ENCODE measurements around the gene CYB5R3. TPM values are rescaled to one million over a fixed set of nuclear protein-coding genes. Genes with fewer than 3 reads are reported as not detected.

The CYB5R3 gene
- total RNA-seq, 1 donor from 2014 or later, result 298 TPM

DNA sequence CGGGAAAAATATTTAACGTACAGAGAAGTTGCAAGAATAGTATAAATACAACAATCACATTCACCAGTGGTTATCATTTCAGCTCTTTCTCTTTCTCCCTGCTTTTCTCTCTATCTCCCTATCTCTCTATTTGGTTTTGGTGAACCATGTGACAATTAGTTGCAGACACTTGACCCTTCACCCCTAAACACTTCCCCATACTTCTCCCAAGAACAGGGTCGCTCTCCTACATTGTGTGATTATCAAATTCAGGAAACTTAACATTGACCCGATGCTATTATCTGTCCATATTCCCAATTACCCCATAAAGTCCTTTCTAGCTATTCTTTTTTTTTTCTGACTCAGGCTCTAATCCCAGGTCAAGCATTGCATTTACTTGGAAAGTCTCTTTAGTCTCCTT is 4.8 kb upstream of the CYB5R3 start:
- TF ChIP-seq, protein P1, sequence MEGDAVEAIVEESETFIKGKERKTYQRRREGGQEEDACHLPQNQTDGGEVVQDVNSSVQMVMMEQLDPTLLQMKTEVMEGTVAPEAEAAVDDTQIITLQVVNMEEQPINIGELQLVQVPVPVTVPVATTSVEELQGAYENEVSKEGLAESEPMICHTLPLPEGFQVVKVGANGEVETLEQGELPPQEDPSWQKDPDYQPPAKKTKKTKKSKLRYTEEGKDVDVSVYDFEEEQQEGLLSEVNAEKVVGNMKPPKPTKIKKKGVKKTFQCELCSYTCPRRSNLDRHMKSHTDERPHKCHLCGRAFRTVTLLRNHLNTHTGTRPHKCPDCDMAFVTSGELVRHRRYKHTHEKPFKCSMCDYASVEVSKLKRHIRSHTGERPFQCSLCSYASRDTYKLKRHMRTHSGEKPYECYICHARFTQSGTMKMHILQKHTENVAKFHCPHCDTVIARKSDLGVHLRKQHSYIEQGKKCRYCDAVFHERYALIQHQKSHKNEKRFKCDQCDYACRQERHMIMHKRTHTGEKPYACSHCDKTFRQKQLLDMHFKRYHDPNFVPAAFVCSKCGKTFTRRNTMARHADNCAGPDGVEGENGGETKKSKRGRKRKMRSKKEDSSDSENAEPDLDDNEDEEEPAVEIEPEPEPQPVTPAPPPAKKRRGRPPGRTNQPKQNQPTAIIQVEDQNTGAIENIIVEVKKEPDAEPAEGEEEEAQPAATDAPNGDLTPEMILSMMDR (IDR thresholded peaks at IDR 0.05; ENCODE audit: borderline replicate concordance), result no peak
- DNase-seq, result no peak
- Histone ChIP-seq H3K27me3 (ENCODE audit: low read depth) (no peaks in the 10 kb centered on the region), H3K4me1 (peaks cover 5% of the 10 kb centered on the region), H3K9me3 (replicated peaks) (no peaks in the 10 kb centered on the region), H3K36me3 (no peaks in the 10 kb centered on the region), H3K27ac (replicated peaks) (no peak overlapping the region), H3K4me3 (no peak overlapping the region)
- intact Hi-C loops (cut with micrococcal nuclease), result no loop called here

DNA sequence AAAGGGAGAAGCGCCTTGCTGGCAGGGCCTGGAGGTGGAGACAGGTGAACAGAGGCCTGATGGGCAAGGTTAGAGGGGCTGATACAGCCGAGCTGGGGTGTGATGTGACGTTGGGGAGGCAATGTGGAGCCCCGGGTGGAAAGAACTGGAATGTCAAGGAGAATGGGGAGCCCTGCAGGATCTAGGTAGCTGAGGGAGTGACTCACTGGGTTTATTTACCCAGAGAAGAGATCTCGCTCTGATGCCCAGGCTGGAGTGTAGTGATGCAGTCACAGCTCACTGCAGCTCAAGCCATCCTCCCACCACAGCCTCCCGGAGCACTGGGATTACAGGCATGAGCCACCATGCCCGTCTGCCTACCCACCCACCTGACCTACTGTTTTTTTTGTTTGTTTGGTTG is 1.9 kb upstream of the CYB5R3 start:
- Histone ChIP-seq H3K27me3 (ENCODE audit: low read depth) (no peaks in the 10 kb centered on the region), H3K36me3 (no peaks in the 10 kb centered on the region), H3K9me3 (replicated peaks) (no peaks in the 10 kb centered on the region), H3K27ac (replicated peaks) (no peak overlapping the region), H3K4me1 (peaks cover 33% of the 10 kb centered on the region), H3K4me3 (no peak overlapping the region)
- intact Hi-C loops (cut with micrococcal nuclease), result no loop called here
- TF ChIP-seq, protein P1 (IDR thresholded peaks at IDR 0.05; ENCODE audit: borderline replicate concordance), result no peak
- DNase-seq, result no peak

DNA sequence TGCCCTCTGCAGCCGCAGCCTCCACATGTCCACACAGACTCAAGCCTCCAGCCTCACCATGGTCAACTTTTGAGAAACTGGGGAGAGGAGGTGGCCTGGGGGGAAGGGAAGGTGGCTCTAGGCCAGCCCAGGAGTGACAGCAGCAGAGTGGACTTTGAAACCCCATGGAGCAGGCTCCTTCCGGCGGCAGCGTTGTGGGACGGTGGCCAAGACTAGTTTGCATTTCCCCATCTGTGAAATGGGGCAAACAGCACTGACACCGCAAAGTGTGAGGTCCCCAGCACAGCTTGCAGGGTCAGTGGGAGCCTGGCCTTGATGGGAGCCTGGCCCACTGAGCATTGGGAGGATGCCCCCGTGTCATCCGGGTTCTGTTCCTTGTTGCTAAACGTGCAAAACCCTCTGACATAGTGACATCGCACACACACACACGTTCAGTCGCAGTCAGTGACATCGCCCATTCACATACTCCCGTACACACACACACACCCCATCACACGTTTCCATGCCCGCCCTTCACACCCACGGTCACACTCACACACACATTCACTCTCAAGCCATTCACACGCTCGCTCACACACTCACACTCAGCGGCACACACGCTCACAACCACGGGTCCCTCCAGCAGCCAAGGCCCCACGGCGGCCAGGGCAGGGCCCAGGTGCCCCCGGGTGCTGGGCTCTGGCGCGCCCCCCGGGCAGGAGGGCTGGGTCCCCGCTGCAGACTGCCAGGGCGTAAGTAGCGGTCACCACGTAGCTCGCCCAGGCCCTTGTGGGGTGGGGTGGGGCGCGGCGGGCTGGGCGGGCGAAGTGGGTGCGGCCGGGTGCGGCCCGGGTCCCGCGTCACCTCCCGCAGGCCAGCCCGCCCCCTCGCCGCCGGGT is 585 bp downstream of the CYB5R3 start:
- DNase-seq, result peak; percentile 74
- H3K36me3 ChIP-seq, result no peaks in the 10 kb centered on the region
- peak overlapping the region; percentile 94 for H3K27ac ChIP-seq (replicated peaks)
- peak overlapping the region; percentile 78 for H3K4me3 ChIP-seq
- TF ChIP-seq, protein P1 (IDR thresholded peaks at IDR 0.05; ENCODE audit: borderline replicate concordance), result no peak
- H3K27me3 ChIP-seq (ENCODE audit: low read depth), result no peaks in the 10 kb centered on the region
- no peaks in the 10 kb centered on the region for H3K9me3 ChIP-seq (replicated peaks)
- peaks cover 59% of the 10 kb centered on the region for H3K4me1 ChIP-seq
- intact Hi-C loops (cut with micrococcal nuclease), result no loop called here

DNA sequence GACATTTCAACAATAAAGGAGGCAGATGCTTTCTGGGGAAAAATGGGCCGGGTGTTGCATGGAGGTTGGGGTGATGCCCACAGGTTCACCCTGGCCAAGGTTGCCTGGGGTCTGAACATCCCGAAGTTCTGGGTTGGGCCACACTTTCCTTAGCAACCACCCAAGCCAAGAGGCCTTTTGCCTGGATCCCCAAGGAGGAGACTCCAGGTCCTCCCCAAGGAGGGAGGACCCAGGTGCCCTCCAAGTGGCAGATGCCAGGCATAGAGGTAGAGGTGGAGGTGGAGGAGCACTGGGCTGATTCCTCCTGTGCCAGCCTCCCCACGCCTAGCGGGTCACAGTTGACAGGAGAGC is 1.2 kb downstream of the CYB5R3 start:
- H3K27me3 ChIP-seq (ENCODE audit: low read depth), result no peaks in the 10 kb centered on the region
- H3K4me3 ChIP-seq, result peak overlapping the region; percentile 78
- no peak for DNase-seq
- H3K27ac ChIP-seq (replicated peaks), result peak overlapping the region; percentile 94
- no peaks in the 10 kb centered on the region for H3K9me3 ChIP-seq (replicated peaks)
- H3K4me1 ChIP-seq, result peaks cover 65% of the 10 kb centered on the region
- no peaks in the 10 kb centered on the region for H3K36me3 ChIP-seq
- intact Hi-C loops (cut with micrococcal nuclease), result no loop called here
- TF ChIP-seq, protein P1 (IDR thresholded peaks at IDR 0.05; ENCODE audit: borderline replicate concordance), result no peak

DNA sequence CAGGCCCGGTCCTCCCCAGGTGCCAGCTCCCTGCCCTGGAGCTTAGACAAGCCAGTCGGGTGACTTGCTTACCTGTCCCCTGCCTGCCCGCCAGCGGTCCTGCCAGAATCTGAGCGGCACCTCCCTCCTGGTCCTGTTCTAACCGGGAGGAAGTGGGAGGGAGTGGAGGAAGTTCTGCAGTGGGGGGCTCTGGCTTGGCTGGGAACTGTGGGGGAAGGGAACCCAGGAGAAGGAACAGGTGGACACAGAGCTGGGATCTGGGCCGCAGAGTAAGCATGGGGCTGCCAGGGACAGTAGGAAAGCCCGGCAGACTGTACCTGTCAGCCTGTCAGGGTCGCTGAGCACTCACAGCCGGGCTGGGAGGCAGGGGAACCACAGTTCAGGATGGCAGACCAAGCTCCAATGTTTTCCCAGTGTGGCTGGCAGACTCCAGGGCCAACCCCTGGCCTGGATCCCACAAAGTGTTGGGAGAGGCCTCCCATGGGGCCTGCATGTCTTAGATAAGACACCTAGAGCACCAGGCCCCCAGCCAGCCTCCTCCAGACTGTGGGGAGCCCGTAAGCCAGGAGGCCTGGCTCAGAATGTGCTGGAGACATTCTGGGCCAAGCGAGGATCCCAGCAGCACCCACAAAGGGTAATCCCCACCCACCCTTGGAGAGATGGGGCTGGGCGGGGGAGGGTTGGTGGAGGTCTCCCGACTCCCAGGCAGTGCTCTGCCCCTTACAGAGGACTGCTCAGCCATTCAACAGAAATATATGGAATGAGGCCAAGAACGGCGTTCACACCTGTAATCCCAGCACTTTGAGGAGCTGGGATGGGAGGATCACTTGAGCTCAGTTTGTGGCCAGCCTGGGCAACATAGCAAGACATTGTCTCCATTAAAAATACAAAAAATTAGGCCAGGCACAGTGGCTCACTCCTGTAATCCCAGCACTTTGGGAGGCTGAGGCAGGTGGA is 2.3 kb downstream of the CYB5R3 start:
- DNase-seq, result peak; percentile 83
- H3K27ac ChIP-seq (replicated peaks), result peak overlapping the region; percentile 94
- peak overlapping the region; percentile 78 for H3K4me3 ChIP-seq
- no peaks in the 10 kb centered on the region for H3K36me3 ChIP-seq
- TF ChIP-seq, protein P1 (IDR thresholded peaks at IDR 0.05; ENCODE audit: borderline replicate concordance), result no peak
- peaks cover 76% of the 10 kb centered on the region for H3K4me1 ChIP-seq
- no peaks in the 10 kb centered on the region for H3K27me3 ChIP-seq (ENCODE audit: low read depth)
- no peaks in the 10 kb centered on the region for H3K9me3 ChIP-seq (replicated peaks)
- intact Hi-C loops (cut with micrococcal nuclease), result no loop called here
